NK-92 treated with Interleukin-12 subunit alpha and Interleukin-12 subunit beta, amount 100 ng/mL, for 24 hours (cell line): Measurements from ENCODE around the gene ADH4.

Source experiments
- DNase-seq: peaks from one replicate; lab custom pipeline; 2025; lab: John Stamatoyannopoulos, UW

Gene ADH4

DNA sequence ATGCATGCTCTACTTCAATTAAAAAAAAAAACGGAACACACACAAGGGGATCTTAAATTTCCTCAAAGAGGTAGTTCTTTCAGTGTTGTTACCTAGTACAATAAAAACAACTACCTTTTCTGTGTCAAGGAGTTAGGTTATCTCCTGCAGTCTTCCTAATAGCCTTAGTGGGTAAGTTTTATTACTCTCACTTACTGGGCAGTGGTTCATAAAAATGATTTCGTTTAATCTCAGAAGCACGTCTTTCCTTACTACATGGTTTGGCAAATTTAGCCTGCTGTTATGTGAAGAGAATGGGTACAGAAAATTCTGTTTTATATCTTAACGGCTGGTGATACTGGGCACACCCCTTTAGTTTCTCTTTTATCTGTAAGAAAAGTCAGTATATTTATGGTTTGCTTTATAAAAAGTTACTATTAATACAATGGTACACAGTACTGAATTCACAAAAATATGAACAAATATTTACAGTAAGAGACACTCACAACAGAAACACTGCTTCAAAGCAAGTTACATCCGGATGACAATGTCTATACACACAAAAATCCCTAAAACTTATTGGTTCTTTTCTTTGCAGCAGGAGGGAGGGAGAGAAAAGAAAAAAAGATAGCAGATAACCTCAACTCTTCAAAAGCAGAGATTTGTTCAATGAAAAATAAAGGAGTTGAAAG is 64.3 kb downstream of the ADH4 start:
- DNase-seq, result no peak

DNA sequence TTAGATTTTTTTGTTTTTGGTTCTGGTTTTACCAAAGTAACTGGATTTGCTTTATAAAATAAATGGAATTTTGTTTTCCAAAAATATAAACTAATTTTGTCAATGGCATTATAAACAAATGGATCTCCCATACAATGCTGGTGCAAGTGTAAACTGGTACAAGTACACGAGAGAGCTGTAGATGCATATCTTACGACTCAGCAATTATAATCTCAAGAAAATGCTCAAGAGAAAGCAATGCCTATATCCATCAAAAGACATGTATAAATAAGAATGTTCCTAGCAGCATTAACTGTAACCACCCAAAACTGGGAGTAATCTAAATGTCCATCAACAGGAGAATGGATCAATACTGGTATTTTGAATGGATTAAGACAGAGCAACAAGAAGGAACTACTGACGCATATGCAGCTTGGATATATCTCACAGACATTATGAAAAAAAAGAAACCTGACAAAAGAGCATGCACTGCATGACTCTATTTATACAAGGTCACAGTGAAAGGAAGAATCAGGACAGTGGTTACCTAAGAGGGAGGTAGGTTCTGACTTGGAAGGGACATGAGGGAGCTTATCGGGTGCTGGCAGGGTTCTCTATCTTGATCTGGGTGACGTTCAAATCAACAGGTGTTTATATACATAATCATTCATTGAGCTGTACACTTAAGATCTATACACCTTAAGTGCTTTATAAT is 65.0 kb downstream of the ADH4 start:
- DNase-seq, result no peak

DNA sequence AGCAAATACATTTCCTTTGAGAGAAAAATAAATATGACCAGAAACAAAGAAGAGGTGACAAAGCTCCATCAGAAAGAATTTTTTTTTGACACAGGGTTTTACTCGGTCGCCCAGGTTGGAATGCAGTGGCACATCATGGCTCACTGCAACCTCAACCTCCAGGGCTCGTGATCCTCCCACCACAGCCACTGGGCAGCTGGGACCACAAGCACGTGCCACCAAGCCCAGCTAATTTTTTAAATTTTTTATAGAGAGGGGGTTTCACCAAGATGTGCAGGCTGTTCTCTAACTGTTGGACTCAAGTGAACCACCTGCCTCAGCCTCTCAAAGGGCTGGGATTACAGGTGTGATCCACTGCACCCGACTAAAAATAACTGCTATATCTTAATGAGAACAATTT is 65.8 kb downstream of the ADH4 start:
- no peak for DNase-seq

DNA sequence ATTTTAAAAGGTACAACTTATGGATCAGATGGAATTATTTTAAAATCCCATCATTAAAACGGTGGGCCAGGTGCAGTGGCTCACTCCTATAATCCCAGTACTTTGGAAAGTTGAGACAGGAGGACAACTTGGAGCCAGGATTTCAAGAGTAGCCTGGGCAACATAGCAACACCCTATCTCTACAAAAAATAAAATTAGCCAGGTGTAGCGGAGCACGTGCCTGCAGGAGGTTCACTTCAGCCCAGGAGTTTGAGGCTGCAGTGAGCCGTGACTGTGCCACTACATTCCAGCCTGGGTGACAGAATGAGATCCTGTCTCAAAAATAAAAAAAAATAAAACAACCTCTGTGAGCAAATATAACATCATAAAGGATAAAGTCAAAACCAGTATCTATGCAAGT is 66.9 kb downstream of the ADH4 start:
- DNase-seq, result no peak

DNA sequence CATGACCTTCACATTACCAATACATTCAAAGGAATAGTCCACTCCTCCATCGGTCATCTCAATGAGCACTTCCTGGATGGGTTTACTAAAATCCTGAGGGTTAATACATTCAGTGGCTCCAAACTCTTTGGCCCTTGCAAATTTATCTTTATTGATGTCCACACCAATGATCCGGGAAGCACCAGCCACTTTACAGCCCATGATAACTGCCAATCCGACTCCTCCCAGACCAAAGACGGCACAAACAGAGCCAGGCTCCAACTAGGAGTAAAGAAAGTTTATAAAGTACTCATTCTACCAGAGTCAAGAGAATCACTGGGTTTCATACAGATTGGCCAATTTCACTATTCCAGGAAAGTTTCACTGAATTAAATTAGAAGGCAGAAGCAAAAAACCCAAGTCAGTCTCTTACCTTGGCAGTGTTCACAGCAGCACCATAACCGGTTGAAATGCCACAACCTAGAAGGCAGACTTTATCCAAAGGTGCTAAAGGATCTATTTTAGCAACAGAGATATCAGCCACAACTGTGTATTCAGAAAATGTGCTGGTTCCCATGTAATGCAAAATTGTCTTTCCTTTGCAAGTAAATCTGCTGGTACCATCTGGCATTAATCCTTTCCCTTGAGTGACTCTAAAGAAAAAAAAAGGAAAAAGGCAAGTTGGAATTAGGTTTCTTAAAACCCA is 67.7 kb downstream of the ADH4 start:
- no peak for DNase-seq

DNA sequence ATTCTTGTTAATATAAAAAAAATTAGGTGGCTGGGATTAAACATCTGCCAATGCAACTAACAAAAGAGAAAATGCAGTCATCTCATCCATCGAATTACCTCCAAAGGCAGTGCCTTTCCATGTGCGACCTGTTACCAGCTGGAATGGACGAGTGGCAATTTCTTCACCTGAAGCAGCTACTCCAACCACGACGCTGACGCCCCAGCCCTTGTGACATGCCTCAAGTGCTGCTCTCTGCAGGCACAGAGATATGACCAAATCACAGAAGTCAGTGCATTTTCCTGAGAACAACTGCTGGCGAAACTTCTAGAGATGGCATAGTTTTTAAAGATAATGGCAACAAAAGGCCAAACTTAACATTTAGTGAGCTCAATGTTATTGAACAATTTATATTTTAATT is 69.3 kb downstream of the ADH4 start:
- DNase-seq, result no peak
